K562 (cell line): ENCODE results near the gene EPHB4. TPM values are rescaled to one million over a fixed set of nuclear protein-coding genes. Genes with fewer than 3 reads are reported as not detected.

Experiments used
- ATAC-seq: fragments of 200-7000 bp; cut with Tn5 transposase; 3 replicates; pipeline ENCODE4 v1.9.1; 2020; ENCODE audit warnings: moderate library complexity
- BruUV-seq: library from RNA; stranded (reverse); fragments of 400-500 nt; replicated peaks from 2 replicates; lab custom pipeline; 2021; lab: Mats Ljungman, UMichigan
- CTCF ChIA-PET: fragments of 300-600 bp; formaldehyde crosslinking; extraction: SDS; loops from one replicate; lab custom pipeline; 2021; ENCODE audit warnings: low intra/inter-chr PET ratio; lab: Yijun Ruan, JAX
- POLR2A ChIA-PET: fragments of 300-600, 350-650 bp; sonication (Branson Sonifier 250); formaldehyde crosslinking; extraction: SDS; loops from one replicate; lab custom pipeline; 2021; ENCODE audit warnings: antibody characterized with exemption, inconsistent platforms; lab: Yijun Ruan, JAX
- DNase-seq, 4 experiments: peaks; one replicate each; pipeline versions ENCODE4 v3.0.0 to v3.0.0-alpha.2; 2011 to 2018; ENCODE audit warnings: low spot score in 3 of 4, mixed read lengths in 3 of 4; ENCODE audit errors: extremely low read depth in 1 of 4
- FAIRE-seq: peaks from 2 replicates; lab custom pipeline; 2011; peaks lifted over from hg19 to GRCh38; lab: Jason Lieb, UNC
- H2AFZ ChIP-seq: 2 replicates; pipeline ENCODE4 v1.6.0; 2011; ENCODE audit warnings: low read depth, low read length, control low read depth, inconsistent platforms
- H3K27ac ChIP-seq: fragments of 200-600 bp; 3 replicates; pipeline ENCODE4 v1.8.0; 2011; ENCODE audit warnings: low read depth, mild to moderate bottlenecking, control low read depth, inconsistent platforms, low read length, moderate library complexity, mixed read lengths; ENCODE audit errors: extremely low read depth
- H3K27me3 ChIP-seq, 2 experiments: fragments of 300-600 bp in 1 of 2; 2 replicates in 1 of 2; 3 replicates in 1 of 2; pipeline versions ENCODE4 v1.6.0 to v1.8.0; 2011; ENCODE audit warnings: inconsistent platforms in 2 of 2, low read length in 2 of 2, mild to moderate bottlenecking in 1 of 2, mixed read lengths in 1 of 2, moderate library complexity in 1 of 2; ENCODE audit not compliant: control insufficient read depth in 2 of 2, insufficient read depth in 2 of 2
- H3K36me3 ChIP-seq: fragments of 300-600 bp; 3 replicates; pipeline ENCODE4 v1.8.0; 2011; ENCODE audit warnings: mild to moderate bottlenecking, low read length, inconsistent platforms; ENCODE audit not compliant: control insufficient read depth, insufficient read depth
- H3K4me1 ChIP-seq, 2 experiments: fragments of 200-600 bp in 1 of 2; replicated peaks in 1 of 2; 2 replicates in 1 of 2; 3 replicates in 1 of 2; pipeline versions ENCODE4 v1.5.1 to v1.8.0; 2011; ENCODE audit warnings: inconsistent platforms in 2 of 2, low read length in 2 of 2, mild to moderate bottlenecking in 1 of 2, mixed read lengths in 1 of 2, moderate library complexity in 1 of 2; ENCODE audit not compliant: control insufficient read depth in 2 of 2, insufficient read depth in 2 of 2
- H3K4me2 ChIP-seq: 2 replicates; pipeline ENCODE4 v1.6.1; 2011; ENCODE audit warnings: low read length, control low read depth, inconsistent platforms, mixed read lengths; ENCODE audit not compliant: insufficient read depth
- H3K4me3 ChIP-seq: fragments of 200-600 bp; sonication (generic), shearing (Covaris generic); 2 replicates; pipeline ENCODE4 v1.5.1; 2016; ENCODE audit warnings: control low read depth, inconsistent platforms
- H3K79me2 ChIP-seq: fragments of 200-600 bp; 3 replicates; pipeline ENCODE4 v1.8.0; 2011; ENCODE audit warnings: low read length, inconsistent platforms; ENCODE audit not compliant: control insufficient read depth, insufficient read depth
- H3K9ac ChIP-seq, 2 experiments: 2 replicates each; pipeline versions ENCODE4 v1.6.0 to v1.6.1; 2011; ENCODE audit warnings: low read depth in 2 of 2, low read length in 2 of 2, control low read depth in 1 of 2, inconsistent platforms in 1 of 2, mild to moderate bottlenecking in 1 of 2, mixed read lengths in 1 of 2; ENCODE audit not compliant: insufficient read depth in 1 of 2
- H3K9me1 ChIP-seq: one replicate; pipeline ENCODE4 v1.6.0; 2011; ENCODE audit warnings: inconsistent platforms, mild to moderate bottlenecking, low read length, moderate library complexity; ENCODE audit not compliant: control insufficient read depth, insufficient read depth
- H3K9me3 ChIP-seq: replicated peaks from 2 replicates; pipeline ENCODE4 v1.5.1; 2011; ENCODE audit warnings: low read depth, low read length, inconsistent platforms; ENCODE audit not compliant: control insufficient read depth, insufficient read depth
- H4K20me1 ChIP-seq: replicated peaks from 2 replicates; pipeline ENCODE4 v1.6.1; 2011; ENCODE audit warnings: low read length, inconsistent platforms, mixed read lengths; ENCODE audit not compliant: control insufficient read depth, insufficient read depth
- RBM14 ChIP-seq: fragments of 200-400 bp; formaldehyde crosslinking; IDR thresholded peaks from 2 replicates; pipeline ENCODE4 v1.6.1; 2018; ENCODE audit warnings: low read depth, mild to moderate bottlenecking, low read length, moderate library complexity, borderline replicate concordance; ENCODE audit not compliant: insufficient read depth
- WGBS: fragments of 100-300 bp; shearing (Covaris generic); methylation state at CpG from one replicate; pipeline ENCODE4 v1.1.6; 2016; ENCODE audit warnings: low coverage, mixed read lengths; ENCODE audit not compliant: insufficient coverage; ENCODE audit errors: missing lambda C conversion rate; 5-methylcytosine and 5-hydroxymethylcytosine counted together
- in situ Hi-C: fragments of 300-500 bp; cut with MboI; formaldehyde crosslinking; loops from 4 replicates; pipeline ENCODE4 v1.15.0; 2018; ENCODE audit warnings: inconsistent platforms, mixed read lengths
- intact Hi-C: fragments of 100-400 bp; cut with micrococcal nuclease; formaldehyde crosslinking; loops from 2 replicates; pipeline ENCODE4 v1.14.2; 2022
- polyA plus RNA-seq, 8 experiments: library from polyadenylated mRNA; depleted of rRNA in 4 of 8; stranded (reverse) in 5 of 8; unstranded in 3 of 8; fragments of >200 nt; fragmentation: Nextera tagmentation in 2 of 8; fragmentation: Illumina TruSeq in 1 of 8; extraction: Ambion mirVana in 2 of 8; extraction: Trizol in 1 of 8; gene quantifications; 2 replicates each; pipeline versions ENCODE4 v1.2.1 to v1.2.3, GENCODE V29; 2011 to 2014; ENCODE audit warnings: inconsistent platforms in 1 of 8, missing spikeins in 1 of 8
- total RNA-seq, 7 experiments: library from RNA; depleted of rRNA in 6 of 7; stranded (reverse); fragments of >200 nt in 6 of 7; fragmentation: Illumina TruSeq in 2 of 7; extraction: Trizol in 2 of 7; gene quantifications; 2 replicates each; pipeline versions ENCODE4 v1.2.1 to v1.2.3, GENCODE V29; 2011 to 2021; ENCODE audit warnings: low replicate concordance in 1 of 7
- TF ChIP-seq, protein P1 (sequence below), 2 experiments: fragments of 450-650 bp in 1 of 2; sonication (generic) in 1 of 2; formaldehyde crosslinking in 1 of 2; IDR thresholded peaks in 1 of 2; conservative IDR thresholded peaks in 1 of 2; 2 replicates each; pipeline versions ENCODE4 v1.6.1 to v1.8.1; 2016 to 2023; ENCODE audit warnings: mild to moderate bottlenecking in 2 of 2, moderate library complexity in 2 of 2, inconsistent platforms in 1 of 2, missing genetic modification reagents in 1 of 2
- TF ChIP-seq, protein P2 (sequence below): fragments of 200-400 bp; formaldehyde crosslinking; IDR thresholded peaks from 2 replicates; pipeline ENCODE4 v1.6.1; 2017; ENCODE audit warnings: mild to moderate bottlenecking, low read depth, low read length, moderate library complexity
- TF ChIP-seq, protein P3 (sequence below): fragments of 250-450 bp; sonication (Bioruptor Pico); IDR thresholded peaks from 2 replicates; pipeline ENCODE4 v1.9.0; 2021; ENCODE audit warnings: mild to moderate bottlenecking, inconsistent platforms
- TF ChIP-seq, protein P4 (sequence below): sonication (generic); formaldehyde crosslinking; IDR thresholded peaks from 2 replicates; pipeline ENCODE4 v1.8.0; 2022; ENCODE audit warnings: mild to moderate bottlenecking, missing genetic modification reagents
- TF ChIP-seq, protein P5 (sequence below): sonication (generic); formaldehyde crosslinking; IDR thresholded peaks from 2 replicates; pipeline ENCODE4 v1.8.0; 2022; ENCODE audit warnings: missing genetic modification reagents, mild to moderate bottlenecking, moderate library complexity, borderline replicate concordance

Gene EPHB4
- total and polyA plus RNA-seq, 9 of the 15 experiments (the other 6 are each of a cell fraction or from before 2014, with no cell fraction given): 1.2 to 82.1 (median 37.9) TPM

DNA sequence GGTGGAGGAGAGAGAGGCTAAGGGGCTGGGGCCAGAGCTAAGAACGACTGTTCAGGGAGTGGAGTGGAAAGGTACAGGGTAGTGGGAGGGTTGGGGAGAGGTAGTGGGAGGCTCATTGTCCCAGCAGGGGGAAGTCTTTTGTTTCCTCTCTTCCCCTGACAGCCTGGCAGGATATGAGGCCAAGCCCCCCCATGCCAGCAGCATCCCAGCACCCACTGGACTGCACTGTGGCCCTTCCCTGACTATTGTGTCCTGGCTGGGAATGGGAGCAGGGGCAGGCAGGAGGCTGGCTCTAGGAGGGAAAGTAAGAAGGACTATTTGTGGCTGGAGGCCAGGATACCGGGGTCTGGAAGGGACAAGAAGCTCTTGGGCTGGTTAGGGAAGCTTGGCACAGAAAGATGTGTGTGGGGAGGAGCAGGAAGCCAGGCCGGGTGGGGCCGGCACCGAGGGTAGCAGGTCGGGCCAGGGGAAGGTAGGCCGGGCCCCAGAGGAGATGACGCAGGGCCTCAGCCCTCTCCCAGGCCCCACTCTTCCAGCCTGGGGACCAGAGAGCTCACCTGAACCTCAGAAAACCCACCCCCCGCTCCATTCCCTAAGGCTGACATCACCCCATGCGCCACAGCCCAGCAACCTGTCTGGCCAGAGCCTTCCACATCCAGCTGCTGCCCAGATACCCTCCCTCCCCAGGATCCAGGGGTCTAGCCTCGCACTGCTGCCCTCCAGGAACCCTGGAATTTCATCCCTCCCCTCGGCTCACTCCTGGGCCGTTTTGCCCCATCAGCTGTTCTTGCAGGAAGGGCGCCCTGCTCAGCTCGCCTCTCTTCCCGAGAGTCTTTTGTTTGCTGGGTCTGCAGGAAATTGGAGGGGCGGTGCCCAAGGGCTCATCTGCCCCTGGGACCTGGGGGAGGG lies 8.8 kb upstream of the EPHB4 start:
- H4K20me1 ChIP-seq: no peaks in the 10 kb centered on the region
- TF ChIP-seq, protein P1, sequence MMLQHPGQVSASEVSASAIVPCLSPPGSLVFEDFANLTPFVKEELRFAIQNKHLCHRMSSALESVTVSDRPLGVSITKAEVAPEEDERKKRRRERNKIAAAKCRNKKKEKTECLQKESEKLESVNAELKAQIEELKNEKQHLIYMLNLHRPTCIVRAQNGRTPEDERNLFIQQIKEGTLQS (IDR thresholded peaks at IDR 0.05): 0 out of 2 replicates have a peak, but pooled peaks have one; percentile 26
- TF ChIP-seq, protein P1 (CRISPR knock-in tag; conservative IDR thresholded peaks at IDR 0.05): no peak
- TF ChIP-seq, protein P2, sequence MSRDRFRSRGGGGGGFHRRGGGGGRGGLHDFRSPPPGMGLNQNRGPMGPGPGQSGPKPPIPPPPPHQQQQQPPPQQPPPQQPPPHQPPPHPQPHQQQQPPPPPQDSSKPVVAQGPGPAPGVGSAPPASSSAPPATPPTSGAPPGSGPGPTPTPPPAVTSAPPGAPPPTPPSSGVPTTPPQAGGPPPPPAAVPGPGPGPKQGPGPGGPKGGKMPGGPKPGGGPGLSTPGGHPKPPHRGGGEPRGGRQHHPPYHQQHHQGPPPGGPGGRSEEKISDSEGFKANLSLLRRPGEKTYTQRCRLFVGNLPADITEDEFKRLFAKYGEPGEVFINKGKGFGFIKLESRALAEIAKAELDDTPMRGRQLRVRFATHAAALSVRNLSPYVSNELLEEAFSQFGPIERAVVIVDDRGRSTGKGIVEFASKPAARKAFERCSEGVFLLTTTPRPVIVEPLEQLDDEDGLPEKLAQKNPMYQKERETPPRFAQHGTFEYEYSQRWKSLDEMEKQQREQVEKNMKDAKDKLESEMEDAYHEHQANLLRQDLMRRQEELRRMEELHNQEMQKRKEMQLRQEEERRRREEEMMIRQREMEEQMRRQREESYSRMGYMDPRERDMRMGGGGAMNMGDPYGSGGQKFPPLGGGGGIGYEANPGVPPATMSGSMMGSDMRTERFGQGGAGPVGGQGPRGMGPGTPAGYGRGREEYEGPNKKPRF: no peak
- TF ChIP-seq RBM14: no peak
- TF ChIP-seq, protein P3, sequence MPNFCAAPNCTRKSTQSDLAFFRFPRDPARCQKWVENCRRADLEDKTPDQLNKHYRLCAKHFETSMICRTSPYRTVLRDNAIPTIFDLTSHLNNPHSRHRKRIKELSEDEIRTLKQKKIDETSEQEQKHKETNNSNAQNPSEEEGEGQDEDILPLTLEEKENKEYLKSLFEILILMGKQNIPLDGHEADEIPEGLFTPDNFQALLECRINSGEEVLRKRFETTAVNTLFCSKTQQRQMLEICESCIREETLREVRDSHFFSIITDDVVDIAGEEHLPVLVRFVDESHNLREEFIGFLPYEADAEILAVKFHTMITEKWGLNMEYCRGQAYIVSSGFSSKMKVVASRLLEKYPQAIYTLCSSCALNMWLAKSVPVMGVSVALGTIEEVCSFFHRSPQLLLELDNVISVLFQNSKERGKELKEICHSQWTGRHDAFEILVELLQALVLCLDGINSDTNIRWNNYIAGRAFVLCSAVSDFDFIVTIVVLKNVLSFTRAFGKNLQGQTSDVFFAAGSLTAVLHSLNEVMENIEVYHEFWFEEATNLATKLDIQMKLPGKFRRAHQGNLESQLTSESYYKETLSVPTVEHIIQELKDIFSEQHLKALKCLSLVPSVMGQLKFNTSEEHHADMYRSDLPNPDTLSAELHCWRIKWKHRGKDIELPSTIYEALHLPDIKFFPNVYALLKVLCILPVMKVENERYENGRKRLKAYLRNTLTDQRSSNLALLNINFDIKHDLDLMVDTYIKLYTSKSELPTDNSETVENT (CRISPR knock-in tag): 0 out of 2 replicates have a peak, but pooled peaks have one; percentile 11
- TF ChIP-seq, protein P4, sequence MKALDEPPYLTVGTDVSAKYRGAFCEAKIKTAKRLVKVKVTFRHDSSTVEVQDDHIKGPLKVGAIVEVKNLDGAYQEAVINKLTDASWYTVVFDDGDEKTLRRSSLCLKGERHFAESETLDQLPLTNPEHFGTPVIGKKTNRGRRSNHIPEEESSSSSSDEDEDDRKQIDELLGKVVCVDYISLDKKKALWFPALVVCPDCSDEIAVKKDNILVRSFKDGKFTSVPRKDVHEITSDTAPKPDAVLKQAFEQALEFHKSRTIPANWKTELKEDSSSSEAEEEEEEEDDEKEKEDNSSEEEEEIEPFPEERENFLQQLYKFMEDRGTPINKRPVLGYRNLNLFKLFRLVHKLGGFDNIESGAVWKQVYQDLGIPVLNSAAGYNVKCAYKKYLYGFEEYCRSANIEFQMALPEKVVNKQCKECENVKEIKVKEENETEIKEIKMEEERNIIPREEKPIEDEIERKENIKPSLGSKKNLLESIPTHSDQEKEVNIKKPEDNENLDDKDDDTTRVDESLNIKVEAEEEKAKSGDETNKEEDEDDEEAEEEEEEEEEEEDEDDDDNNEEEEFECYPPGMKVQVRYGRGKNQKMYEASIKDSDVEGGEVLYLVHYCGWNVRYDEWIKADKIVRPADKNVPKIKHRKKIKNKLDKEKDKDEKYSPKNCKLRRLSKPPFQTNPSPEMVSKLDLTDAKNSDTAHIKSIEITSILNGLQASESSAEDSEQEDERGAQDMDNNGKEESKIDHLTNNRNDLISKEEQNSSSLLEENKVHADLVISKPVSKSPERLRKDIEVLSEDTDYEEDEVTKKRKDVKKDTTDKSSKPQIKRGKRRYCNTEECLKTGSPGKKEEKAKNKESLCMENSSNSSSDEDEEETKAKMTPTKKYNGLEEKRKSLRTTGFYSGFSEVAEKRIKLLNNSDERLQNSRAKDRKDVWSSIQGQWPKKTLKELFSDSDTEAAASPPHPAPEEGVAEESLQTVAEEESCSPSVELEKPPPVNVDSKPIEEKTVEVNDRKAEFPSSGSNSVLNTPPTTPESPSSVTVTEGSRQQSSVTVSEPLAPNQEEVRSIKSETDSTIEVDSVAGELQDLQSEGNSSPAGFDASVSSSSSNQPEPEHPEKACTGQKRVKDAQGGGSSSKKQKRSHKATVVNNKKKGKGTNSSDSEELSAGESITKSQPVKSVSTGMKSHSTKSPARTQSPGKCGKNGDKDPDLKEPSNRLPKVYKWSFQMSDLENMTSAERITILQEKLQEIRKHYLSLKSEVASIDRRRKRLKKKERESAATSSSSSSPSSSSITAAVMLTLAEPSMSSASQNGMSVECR: 0 out of 2 replicates have a peak, but pooled peaks have one; percentile 21
- TF ChIP-seq, protein P5, sequence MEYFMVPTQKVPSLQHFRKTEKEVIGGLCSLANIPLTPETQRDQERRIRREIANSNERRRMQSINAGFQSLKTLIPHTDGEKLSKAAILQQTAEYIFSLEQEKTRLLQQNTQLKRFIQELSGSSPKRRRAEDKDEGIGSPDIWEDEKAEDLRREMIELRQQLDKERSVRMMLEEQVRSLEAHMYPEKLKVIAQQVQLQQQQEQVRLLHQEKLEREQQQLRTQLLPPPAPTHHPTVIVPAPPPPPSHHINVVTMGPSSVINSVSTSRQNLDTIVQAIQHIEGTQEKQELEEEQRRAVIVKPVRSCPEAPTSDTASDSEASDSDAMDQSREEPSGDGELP (CRISPR knock-in tag): peak; percentile 36

More for the DNA sequence above, 8.8 kb upstream of the EPHB4 start:
- BruUV-seq: no TSS peak
- ChIA-PET CTCF (no interaction called here), POLR2A (interaction anchor here (0.6 to 1.1 kb wide), 3 partner anchors 16 to 358 kb away, joined by 3 to 4 read pairs (median 4); partner anchors contain the start of genes SLC12A9 and SRRT)
- Histone ChIP-seq H2AFZ (peak overlapping the region; percentile 46), H3K9me1 (no peaks in the 10 kb centered on the region), H3K9me3 (no peaks in the 10 kb centered on the region), H3K4me1 (peaks cover 12 to 50% of the 10 kb centered on the region in 2 experiments; a peak in 3 of 5 replicates), H3K79me2 (no peaks in the 10 kb centered on the region), H3K4me3 (no peak overlapping the region), H3K9ac (peak overlapping the region; percentile 22 to 74; a peak in 2 of 4 replicates), H3K4me2 (peak overlapping the region; percentile 37; the same call in 1 of the 2 replicates), H3K36me3 (no peaks in the 10 kb centered on the region), H3K27ac (0 out of 3 replicates have a peak overlapping the region, but pooled peaks have one; percentile 25), H3K27me3 (no peaks in the 10 kb centered on the region)
- FAIRE-seq: no peak
- DNase-seq: peak in 1 of 4 experiments; percentile 39
- peak; percentile 13 for ATAC-seq
- WGBS: 58% methylated on average over 17 of the region's 17 CpGs
- in situ Hi-C loops (no loop called here), intact Hi-C loops (no loop called here)
